Hematopoietic multipotent progenitor cell treated with erythropoietin and hydrocortisone succinate and interleukin-3 and kit ligand, for 17 days (in vitro differentiated cells): ENCODE data around the gene KIAA1328.
"Not testable (repeated sequence)": the region's sequence is repeated elsewhere in the genome, so short reads cannot be mapped to it uniquely, and the experiment has no call there.

Experiments
- DNase-seq: peaks from one replicate; pipeline ENCODE4 v3.0.0-alpha.2; 2015; ENCODE audit warnings: low spot score

The KIAA1328 gene

GRCh38 chr18:37156330-37156942 lies 327.5 kb downstream of the KIAA1328 start:
- no peak for DNase-seq

- DNase-seq: no peak
Observed at GRCh38 chr18:37160038-37160820, 331.3 kb downstream of the KIAA1328 start.

GRCh38 chr18:37161491-37161890 lies 332.6 kb downstream of the KIAA1328 start:
- DNase-seq: no peak

GRCh38 chr18:37162551-37162950 lies 333.6 kb downstream of the KIAA1328 start:
- no peak for DNase-seq

DNA sequence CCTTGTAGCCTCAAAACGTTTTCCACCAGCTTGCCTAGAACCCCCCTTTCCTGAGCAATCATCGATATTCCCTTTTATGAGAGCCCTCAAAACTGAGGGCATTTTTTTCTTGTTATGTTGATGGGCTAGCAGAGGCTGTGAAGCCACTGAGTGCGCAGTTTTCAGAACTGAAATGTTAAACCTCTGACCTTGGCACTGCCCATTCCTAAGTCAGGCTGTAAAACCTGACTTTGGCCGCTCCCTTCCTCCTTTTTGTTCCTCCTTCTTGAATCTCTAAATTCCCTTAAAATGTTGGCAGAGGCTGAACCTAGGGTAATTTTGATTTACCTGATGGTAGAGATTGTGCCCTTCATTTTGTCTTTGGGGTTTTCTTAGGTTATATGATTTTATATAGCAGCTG lies 334.2 kb downstream of the KIAA1328 start:
- no peak for DNase-seq

GRCh38 chr18:37166491-37166890 lies 337.6 kb downstream of the KIAA1328 start:
- DNase-seq: no peak

DNA sequence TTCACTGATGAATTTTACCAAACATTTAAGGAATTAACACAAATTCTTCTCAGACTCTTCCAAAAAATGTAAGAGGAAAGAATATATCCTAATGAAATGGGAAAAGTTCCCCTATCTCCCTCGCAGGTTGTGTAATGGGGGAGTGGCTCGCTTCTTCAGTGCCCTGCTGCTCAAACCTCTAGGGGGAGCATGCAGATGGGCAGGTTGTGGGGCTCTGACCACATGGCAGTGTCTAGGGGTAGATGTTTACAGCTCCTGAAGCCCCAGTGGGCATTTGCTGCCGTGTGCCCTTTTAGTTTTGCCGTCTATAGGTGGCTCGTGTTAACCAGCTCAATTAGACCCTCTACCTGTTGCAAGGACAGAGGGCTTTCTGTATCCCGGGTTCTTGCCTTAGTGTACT lies 338.0 kb downstream of the KIAA1328 start:
- DNase-seq: not testable (repeated sequence)

- no peak for DNase-seq
Observed at GRCh38 chr18:37170984-37171383, 342.1 kb downstream of the KIAA1328 start.

- DNase-seq: no peak
Observed at GRCh38 chr18:37173384-37173783, 344.5 kb downstream of the KIAA1328 start.

- DNase-seq: no peak
Observed at GRCh38 chr18:37175727-37176620, 347.0 kb downstream of the KIAA1328 start.

DNA sequence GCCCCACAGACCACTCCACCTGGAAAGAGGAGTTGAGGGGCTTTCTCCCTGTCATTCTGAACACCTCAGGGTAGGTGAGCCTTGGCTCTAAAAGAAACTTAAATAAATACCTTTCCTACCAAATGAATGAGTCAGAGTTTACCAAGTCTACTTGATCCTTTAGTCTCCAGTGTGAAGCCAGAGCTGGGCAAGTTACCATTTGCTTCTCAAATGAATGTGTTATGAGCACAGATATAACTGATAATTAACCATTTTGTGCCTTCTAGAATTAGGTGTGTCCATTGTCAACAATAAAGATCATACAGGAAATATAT lies 347.7 kb downstream of the KIAA1328 start:
- no peak for DNase-seq

DNA sequence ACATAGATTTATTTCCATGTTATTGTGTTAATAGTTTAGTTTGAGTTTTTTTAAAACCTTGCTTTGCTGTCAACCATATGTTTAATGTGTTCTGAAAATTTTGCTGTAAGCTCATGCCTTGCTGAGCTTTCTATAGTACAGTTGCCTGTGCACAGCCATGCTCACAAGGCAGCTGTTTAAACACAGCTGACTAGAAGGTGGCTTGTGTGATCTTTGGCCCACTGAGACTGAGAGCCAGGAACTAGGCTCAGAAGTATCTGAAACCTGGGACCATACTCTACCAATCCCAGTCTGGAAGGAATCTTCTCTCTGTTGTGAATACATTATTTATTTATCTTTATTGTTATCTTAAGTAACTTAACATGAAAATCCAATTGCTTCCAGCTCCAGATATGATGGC lies 350.5 kb downstream of the KIAA1328 start:
- no peak for DNase-seq

DNA sequence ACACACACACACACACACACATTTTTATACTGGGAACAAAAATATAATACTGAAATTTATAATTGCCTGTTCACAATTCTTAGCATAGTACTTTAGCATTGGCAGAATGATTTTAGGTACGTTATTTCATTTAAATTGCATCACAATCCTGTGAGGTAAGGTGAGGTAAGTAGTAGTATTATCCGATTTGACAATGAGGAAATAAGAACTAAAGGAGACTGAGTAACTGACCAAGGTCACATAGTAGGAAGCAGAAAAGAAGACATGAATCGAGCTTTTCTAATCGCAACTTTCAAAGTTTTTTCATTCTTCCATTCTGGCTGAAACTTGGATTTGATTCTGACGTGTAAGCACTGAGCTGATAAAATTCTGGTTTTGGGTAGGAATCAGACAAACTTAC lies 351.2 kb downstream of the KIAA1328 start:
- no peak for DNase-seq

DNA sequence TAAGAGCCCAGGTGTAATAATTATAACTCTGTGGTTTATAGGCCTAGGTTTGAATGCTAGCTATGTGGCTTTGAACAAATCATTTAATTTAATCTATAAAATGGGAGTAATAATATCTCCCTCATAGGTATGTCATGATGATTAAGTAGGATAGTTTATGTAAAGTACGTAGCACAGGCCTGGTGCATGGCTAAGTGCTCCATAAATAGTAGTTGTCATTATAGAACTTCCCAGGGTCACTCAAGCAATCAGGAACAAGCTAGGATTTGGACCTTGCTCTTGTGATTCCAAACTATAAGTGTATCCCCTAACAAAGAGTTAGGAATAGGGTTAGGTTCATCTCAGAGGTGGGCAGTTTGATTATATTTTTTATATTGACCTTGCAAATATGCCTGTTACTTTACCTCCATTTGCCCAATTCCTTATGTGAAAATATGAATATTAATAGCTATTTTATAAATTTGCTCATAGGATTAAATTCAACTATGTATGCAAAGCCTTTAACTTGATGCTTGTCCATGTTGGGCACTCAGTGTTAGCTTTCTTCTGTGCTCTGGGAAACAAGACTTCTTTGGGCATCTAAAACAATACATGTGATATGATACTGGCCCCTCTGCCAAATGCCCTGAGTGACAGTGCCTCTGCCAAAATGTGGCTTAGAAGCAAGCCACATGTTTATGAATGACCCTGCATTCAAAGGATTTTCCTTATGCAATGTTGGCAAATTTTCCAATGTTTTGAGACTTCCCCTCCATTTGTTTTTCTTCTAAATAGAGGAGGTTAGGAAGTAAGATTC lies 353.6 kb downstream of the KIAA1328 start:
- no peak for DNase-seq

DNA sequence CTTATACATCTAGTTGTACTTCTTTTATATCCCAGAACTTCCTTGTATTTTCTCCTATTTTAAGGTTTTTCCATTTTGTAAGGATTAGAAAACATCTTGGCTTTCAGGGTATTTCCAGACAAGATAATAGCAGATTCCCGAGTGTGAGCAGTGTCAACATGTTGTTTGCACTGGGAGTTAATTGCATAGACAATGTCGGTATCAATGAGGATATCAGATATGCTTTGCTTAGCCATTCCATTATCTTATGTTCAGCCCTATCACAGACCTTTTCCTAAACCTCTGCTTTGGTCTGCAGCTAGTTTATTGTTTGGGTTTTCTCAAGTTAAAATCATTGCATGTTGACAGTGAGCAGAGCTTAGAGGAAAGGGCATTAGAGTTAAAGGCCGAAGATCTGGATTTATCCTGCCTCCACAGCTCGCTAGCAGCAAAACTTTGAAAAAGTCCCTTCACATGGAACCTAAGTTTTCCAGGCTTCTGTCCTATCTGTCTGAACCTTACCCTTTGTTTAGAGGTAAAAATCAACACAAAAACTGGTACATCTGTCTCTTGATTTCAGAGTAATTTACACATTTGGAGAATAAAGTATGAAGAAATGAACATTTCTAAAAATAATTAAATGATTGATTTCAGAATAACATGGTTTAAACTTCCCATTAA lies 355.4 kb downstream of the KIAA1328 start:
- DNase-seq: no peak

DNA sequence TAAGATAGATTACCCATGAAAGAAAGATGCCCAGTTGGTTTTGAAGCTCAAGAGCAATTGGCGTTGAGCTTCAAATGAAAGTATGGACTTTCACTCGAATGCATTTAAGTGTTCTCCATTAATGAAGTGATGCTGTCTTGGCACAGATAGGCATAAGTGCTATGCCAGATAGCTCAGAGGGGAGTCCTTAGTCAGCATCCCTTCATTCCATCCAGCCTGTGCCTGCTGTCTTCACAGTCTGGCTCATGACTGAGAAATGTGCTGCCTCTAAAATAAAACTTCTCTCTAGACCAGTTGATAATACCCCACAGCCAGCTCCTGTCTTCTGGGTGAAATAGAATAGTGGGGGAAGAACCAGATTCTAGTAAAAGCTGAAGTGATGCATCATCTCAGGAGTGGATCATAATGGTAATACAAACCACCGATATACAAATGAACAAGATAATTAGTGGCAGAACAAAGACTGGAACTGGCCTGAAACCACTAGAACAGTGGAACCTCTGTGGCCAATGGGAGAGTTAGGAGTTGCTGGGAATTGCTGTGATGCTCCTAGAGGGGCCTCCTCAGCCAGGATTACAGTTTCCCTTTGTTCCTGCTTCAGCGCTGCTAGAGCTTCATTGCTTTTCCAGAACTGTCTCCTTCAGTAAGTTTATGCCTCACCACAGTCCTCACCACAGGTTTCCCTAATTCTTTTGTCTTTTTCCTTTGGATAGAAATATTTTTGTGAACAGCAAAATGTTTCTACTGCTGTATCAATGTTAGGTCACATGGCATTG lies 359.3 kb downstream of the KIAA1328 start:
- no peak for DNase-seq

GRCh38 chr18:37199741-37200140 lies 370.8 kb downstream of the KIAA1328 start:
- DNase-seq: no peak

DNA sequence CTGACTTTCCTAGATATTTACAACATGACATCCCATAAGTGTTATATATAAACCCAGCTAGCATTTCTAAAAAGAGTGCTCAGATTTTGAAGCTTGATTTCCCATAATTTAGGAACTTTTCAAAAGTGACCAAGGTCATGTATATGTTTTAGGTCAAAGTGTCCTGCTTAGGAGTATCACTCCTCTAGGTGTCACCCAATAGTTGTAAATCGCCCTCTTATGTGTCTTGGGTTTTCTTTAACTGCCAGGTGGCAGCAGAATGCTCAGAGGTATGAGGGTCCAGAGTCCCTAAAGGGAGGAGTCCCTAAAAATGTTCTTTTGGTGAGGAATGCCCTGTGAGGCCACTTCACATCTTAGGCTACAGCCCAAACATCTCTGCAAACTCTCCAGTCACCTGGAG lies 378.4 kb downstream of the KIAA1328 start:
- DNase-seq: no peak

- no peak for DNase-seq
Observed at GRCh38 chr18:37210781-37211180, 381.9 kb downstream of the KIAA1328 start.

- DNase-seq: no peak
Observed at GRCh38 chr18:37218022-37218590, 389.2 kb downstream of the KIAA1328 start.
